HCT116 (cell line): Measurements from ENCODE around the gene SLC22A12. TPM values are rescaled to one million over a fixed set of nuclear protein-coding genes. Genes with fewer than 3 reads are reported as not detected.

Source experiments
- ATAC-seq: fragments of 200-7000 bp; cut with Tn5 transposase; 2 replicates; pipeline ENCODE4 v1.9.1; 2020; ENCODE audit warnings: mild to moderate bottlenecking, moderate library complexity
- BruUV-seq: library from RNA; stranded (reverse); fragments of 400-500 nt; replicated peaks from 2 replicates; lab custom pipeline; 2021; lab: Mats Ljungman, UMichigan
- CTCF ChIA-PET: fragments of 300-600 bp; sonication (Branson Sonifier 250); formaldehyde crosslinking; loops from one replicate; lab custom pipeline; 2021; ENCODE audit warnings: antibody characterized with exemption; lab: Charles Lee
- POLR2A ChIA-PET: fragments of 300-600, 350-600 bp; sonication (Branson Sonifier 250); formaldehyde crosslinking; loops from one replicate; lab custom pipeline; 2021; ENCODE audit warnings: antibody characterized with exemption; lab: Charles Lee
- RAD21 ChIA-PET, 2 experiments: fragments of 300-600 bp; sonication (Branson Sonifier 250); formaldehyde crosslinking; loops; one replicate each; lab custom pipeline; 2023; ENCODE audit warnings: low total read pairs in 2 of 2; ENCODE audit not compliant: uncharacterized antibody in 2 of 2, unreplicated experiment in 2 of 2, low non-redundant PET in 1 of 2; lab: Charles Lee
- DNase-seq: peaks from one replicate; pipeline ENCODE4 v3.0.0-alpha.2; 2010; ENCODE audit warnings: low read depth, low spot score
- H2AFZ ChIP-seq: fragments of 200-600 bp; shearing (Covaris generic), sonication (generic); 2 replicates; pipeline ENCODE4 v1.6.1; 2017; ENCODE audit warnings: low read depth, mixed run types, mixed read lengths, antibody characterized with exemption, low read length; ENCODE audit not compliant: poor library complexity, severe bottlenecking
- H3K27ac ChIP-seq: 2 replicates; pipeline ENCODE4 v1.5.1; 2012; ENCODE audit warnings: low read depth, low read length
- H3K27me3 ChIP-seq: fragments of 200-600 bp; sonication (generic); 2 replicates; pipeline ENCODE4 v1.6.1; 2016; ENCODE audit warnings: mixed run types, low read length, mixed read lengths; ENCODE audit not compliant: insufficient read depth
- H3K36me3 ChIP-seq, 2 experiments: fragments of 200-500 bp in 1 of 2; fragments of 200-600 bp in 1 of 2; sonication (Bioruptor generic) in 1 of 2; sonication (generic) in 1 of 2; 2 replicates each; pipeline versions ENCODE4 v1.5.1 to v1.6.1; 2014 to 2016; ENCODE audit warnings: low read length in 2 of 2, inconsistent platforms in 1 of 2, mixed read lengths in 1 of 2, mixed run types in 1 of 2; ENCODE audit not compliant: insufficient read depth in 2 of 2, control insufficient read depth in 1 of 2
- H3K4me1 ChIP-seq, 2 experiments: fragments of 200-600 bp in 1 of 2; sonication (generic) in 1 of 2; 2 replicates each; pipeline versions ENCODE4 v1.5.1 to v1.6.1; 2012 to 2017; ENCODE audit warnings: low read length in 2 of 2, inconsistent platforms in 1 of 2, mild to moderate bottlenecking in 1 of 2, mixed read lengths in 1 of 2, mixed run types in 1 of 2, moderate library complexity in 1 of 2; ENCODE audit not compliant: insufficient read depth in 2 of 2, control insufficient read depth in 1 of 2
- H3K4me2 ChIP-seq: fragments of 200-600 bp; sonication (generic); 2 replicates; pipeline ENCODE4 v1.6.1; 2017; ENCODE audit warnings: mixed run types, low read length, mixed read lengths
- H3K4me3 ChIP-seq, 2 experiments: fragments of 200-600 bp in 1 of 2; sonication (generic) in 1 of 2; replicated peaks in 1 of 2; 2 replicates each; pipeline ENCODE4 v1.5.1; 2011 to 2016; ENCODE audit warnings: low read length in 2 of 2, control low read depth in 1 of 2, low read depth in 1 of 2, mild to moderate bottlenecking in 1 of 2, mixed read lengths in 1 of 2, mixed run types in 1 of 2
- H3K79me2 ChIP-seq: fragments of 200-600 bp; sonication (generic); 2 replicates; pipeline ENCODE4 v1.6.1; 2017; ENCODE audit warnings: mild to moderate bottlenecking, mixed run types, low read length, moderate library complexity, mixed read lengths; ENCODE audit not compliant: insufficient read depth
- H3K9ac ChIP-seq: fragments of 200-600 bp; sonication (generic); 2 replicates; pipeline ENCODE4 v1.6.1; 2016; ENCODE audit warnings: low read length, mixed read lengths
- H3K9me2 ChIP-seq: fragments of 200-600 bp; sonication (generic), shearing (Covaris generic); 2 replicates; pipeline ENCODE4 v1.6.1; 2017; ENCODE audit warnings: mixed run types, mild to moderate bottlenecking, moderate library complexity; ENCODE audit not compliant: insufficient read depth
- H3K9me3 ChIP-seq, 2 experiments: fragments of 200-500 bp in 1 of 2; fragments of 200-600 bp in 1 of 2; sonication (Bioruptor generic) in 1 of 2; sonication (generic) in 1 of 2; 2 replicates each; pipeline ENCODE4 v1.6.1; 2014 to 2017; ENCODE audit warnings: low read length in 2 of 2, mixed read lengths in 2 of 2, inconsistent platforms in 1 of 2, low read depth in 1 of 2, mild to moderate bottlenecking in 1 of 2, mixed run types in 1 of 2, moderate library complexity in 1 of 2; ENCODE audit not compliant: control insufficient read depth in 1 of 2, insufficient read depth in 1 of 2
- H4K20me1 ChIP-seq: fragments of 200-600 bp; sonication (generic), shearing (Covaris generic); 2 replicates; pipeline ENCODE4 v1.6.1; 2017; ENCODE audit warnings: mixed run types, mild to moderate bottlenecking, moderate library complexity; ENCODE audit not compliant: insufficient read depth
- ATF3 ChIP-seq: IDR thresholded peaks from 2 replicates; pipeline ENCODE4 v1.6.1; 2012
- CBX3 ChIP-seq: IDR thresholded peaks from 2 replicates; pipeline ENCODE4 v1.6.1; 2012; ENCODE audit warnings: low read depth
- CEBPB ChIP-seq: IDR thresholded peaks from 2 replicates; pipeline ENCODE4 v1.6.1; 2012; ENCODE audit warnings: low read depth
- EGR1 ChIP-seq: IDR thresholded peaks from 2 replicates; pipeline ENCODE4 v1.6.1; 2012; ENCODE audit warnings: low read depth
- ELF1 ChIP-seq: IDR thresholded peaks from 2 replicates; pipeline ENCODE4 v1.6.1; 2012; ENCODE audit warnings: low read depth, borderline replicate concordance
- EZH2phosphoT487 ChIP-seq: fragments of 200-600 bp; IDR thresholded peaks from 2 replicates; pipeline ENCODE4 v1.6.1; 2018; ENCODE audit warnings: antibody characterized with exemption, borderline replicate concordance
- FOSL1 ChIP-seq: IDR thresholded peaks from 2 replicates; pipeline ENCODE4 v1.6.1; 2012; ENCODE audit warnings: low read depth
- MAX ChIP-seq: IDR thresholded peaks from 2 replicates; pipeline ENCODE4 v1.6.1; 2012
- POLR2AphosphoS5 ChIP-seq: IDR thresholded peaks from 2 replicates; pipeline ENCODE4 v1.6.1; 2011; ENCODE audit warnings: mild to moderate bottlenecking, low read depth, low read length, moderate library complexity
- RAD21 ChIP-seq: IDR thresholded peaks from 2 replicates; pipeline ENCODE4 v1.6.1; 2012; ENCODE audit warnings: low read depth, mild to moderate bottlenecking
- REST ChIP-seq: IDR thresholded peaks from 2 replicates; pipeline ENCODE4 v1.6.1; 2012; ENCODE audit warnings: low read depth
- SIN3A ChIP-seq: IDR thresholded peaks from 2 replicates; pipeline ENCODE4 v1.6.1; 2012; ENCODE audit warnings: low read depth
- SRF ChIP-seq: IDR thresholded peaks from 2 replicates; pipeline ENCODE4 v1.6.1; 2012; ENCODE audit warnings: low read depth
- TCF7L2 ChIP-seq: IDR thresholded peaks from 2 replicates; pipeline ENCODE4 v1.7.0; 2011; ENCODE audit warnings: borderline replicate concordance, inconsistent platforms; ENCODE audit not compliant: insufficient read depth, insufficient read length; ENCODE audit errors: extremely low read depth
- YY1 ChIP-seq: IDR thresholded peaks from 2 replicates; pipeline ENCODE4 v1.6.1; 2011; ENCODE audit warnings: low read length, low read depth, moderate library complexity, mild to moderate bottlenecking; ENCODE audit not compliant: insufficient replicate concordance; ENCODE audit errors: extremely low read depth
- ZBTB33 ChIP-seq: IDR thresholded peaks from 2 replicates; pipeline ENCODE4 v1.6.1; 2011; ENCODE audit warnings: mild to moderate bottlenecking, low read length, moderate library complexity; ENCODE audit not compliant: insufficient replicate concordance; ENCODE audit errors: extremely low read depth
- ZFX ChIP-seq: fragments of 450-650 bp; IDR thresholded peaks from 2 replicates; pipeline ENCODE4 v1.6.1; 2017
- ZNF274 ChIP-seq: fragments of 200-500 bp; sonication (Bioruptor generic); IDR thresholded peaks from 2 replicates; pipeline ENCODE4 v1.6.1; 2014; ENCODE audit warnings: mild to moderate bottlenecking, low read depth, low read length, inconsistent platforms
- intact Hi-C: fragments of 100-400 bp; cut with micrococcal nuclease; formaldehyde crosslinking; loops from 2 replicates; pipeline ENCODE4 v1.10.0; 2022
- total RNA-seq: library from RNA; stranded (reverse); gene quantifications from one replicate; pipeline ENCODE4 v1.2.1, GENCODE V29; 2021; ENCODE audit not compliant: unreplicated experiment

SLC22A12 gene
- total RNA-seq, 1 experiment from 2014 or later, result not detected

- intact Hi-C loops, result no loop called here
- TF ChIP-seq ZBTB33 (no peak), POLR2AphosphoS5 (no peak), ZFX (no peak), TCF7L2 (no peak), EGR1 (no peak), SRF (no peak), RAD21 (no peak), EZH2phosphoT487 (no peak), ELF1 (no peak), CBX3 (no peak), YY1 (no peak), REST (no peak), ZNF274 (no peak), CEBPB (no peak), FOSL1 (no peak), MAX (no peak), ATF3 (no peak), SIN3A (no peak)
Measured at GRCh38 chr11:64626637-64627036, 35.6 kb downstream of the SLC22A12 start.

More at GRCh38 chr11:64626637-64627036, 35.6 kb downstream of the SLC22A12 start:
- Histone ChIP-seq H3K27ac (no peak overlapping the region), H3K36me3 (no peaks in the 10 kb centered on the region), H3K9ac (no peak overlapping the region), H3K4me1 (peaks cover 0 to 9% of the 10 kb centered on the region in 2 experiments; a peak in 2 of 4 replicates), H2AFZ (no peak overlapping the region), H3K27me3 (no peaks in the 10 kb centered on the region), H3K9me2 (no peaks in the 10 kb centered on the region), H3K4me3 (no peak overlapping the region), H3K9me3 (no peaks in the 10 kb centered on the region), H3K79me2 (no peaks in the 10 kb centered on the region), H4K20me1 (no peaks in the 10 kb centered on the region), H3K4me2 (no peak overlapping the region)
- ChIA-PET POLR2A (no interaction called here), RAD21 (no interaction called here), CTCF (interaction anchor here (1.2 kb wide), 1 partner anchor 24 kb away, joined by 3 read pairs; no protein-coding TSS in a partner anchor)
- ATAC-seq (no peak), DNase-seq (no peak)
- no TSS peak for BruUV-seq
